Keratinocyte (primary cell): ENCODE measurements around the gene NBPF1.
"Not testable (repeated sequence)": the region's sequence is repeated elsewhere in the genome, so short reads cannot be mapped to it uniquely, and the experiment has no call there.

ENCODE experiments used
- CTCF ChIP-seq, 3 experiments: IDR thresholded peaks in 1 of 3; conservative IDR thresholded peaks in 1 of 3; optimal IDR thresholded peaks in 1 of 3; 2 replicates in 2 of 3; 3 replicates in 1 of 3; pipeline versions ENCODE3 to v1.5.1; 2011; ENCODE audit warnings: low read length in 3 of 3, mild to moderate bottlenecking in 3 of 3, moderate library complexity in 2 of 3, control low read depth in 1 of 3, inconsistent platforms in 1 of 3; ENCODE audit not compliant: insufficient read depth in 2 of 3; ENCODE audit errors: extremely low read depth in 1 of 3
- EZH2 ChIP-seq: IDR thresholded peaks from one replicate; pipeline ENCODE4 v1.6.1; 2012; ENCODE audit warnings: inconsistent platforms, mild to moderate bottlenecking, low read length, moderate library complexity

DNA sequence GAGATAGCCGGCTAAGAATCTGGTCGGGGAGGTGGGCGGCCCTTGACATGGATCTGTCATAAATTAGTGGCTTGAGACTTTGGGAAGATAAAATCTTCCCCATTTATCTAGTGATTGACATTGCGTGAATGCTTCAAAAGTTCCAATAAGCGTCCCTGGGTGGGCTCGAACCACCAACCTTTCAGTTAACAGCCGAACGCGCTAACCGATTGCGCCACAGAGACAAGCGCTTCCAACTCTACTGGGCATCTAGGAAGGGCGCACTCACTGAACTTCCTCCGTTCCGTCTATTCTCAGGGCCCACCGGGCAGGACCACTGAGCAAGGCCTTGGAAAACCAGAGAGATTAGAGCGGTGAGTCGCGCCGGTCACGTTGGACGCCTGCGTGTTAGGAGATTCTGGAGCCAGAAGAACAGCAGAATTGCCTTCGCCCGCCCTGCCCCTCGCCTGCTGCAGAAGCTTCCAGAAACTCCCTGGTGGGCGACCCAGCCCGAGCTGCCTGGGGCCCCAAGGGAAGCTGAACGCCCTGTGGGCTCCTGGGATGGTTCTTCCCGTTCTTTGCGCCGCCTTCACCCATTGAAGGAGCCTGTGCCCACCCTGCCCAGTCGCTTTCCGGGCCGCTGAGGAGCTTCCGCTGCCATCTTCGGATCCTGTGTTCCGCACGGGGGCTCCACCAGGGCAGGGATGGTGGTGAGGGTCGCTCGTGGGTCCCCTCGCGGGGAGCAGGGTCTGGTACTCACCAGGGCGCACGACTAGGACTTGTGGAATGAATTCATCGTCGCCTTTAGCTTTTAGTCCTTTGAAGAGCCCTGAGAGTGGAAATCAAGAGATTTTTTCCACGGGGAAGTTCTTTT, 92.7 kb downstream of the NBPF1 start:
- TF ChIP-seq CTCF (optimal IDR thresholded peaks at IDR 0.05 in 1 of 3, IDR thresholded peaks at IDR 0.05 in 1 of 3, conservative IDR thresholded peaks at IDR 0.05 in 1 of 3; ENCODE audit: extremely low read depth in 1 of 3, insufficient read depth in 2 of 3, low read length in 3 of 3); EZH2: not testable (repeated sequence)
